Measurements from ENCODE around the gene SKP1. TPM values are rescaled to one million over a fixed set of nuclear protein-coding genes. Genes with fewer than 3 reads are reported as not detected.

The SKP1 gene
- polyA plus RNA-seq, 1 of the 3 experiments (the other 2 are of a cell fraction): 407 TPM

- no peak for DNase-seq
- H3K9ac ChIP-seq: no peak overlapping the region
- ChIA-PET POLR2A (no interaction called here), CTCF (interaction anchor here (1.1 to 11.5 kb wide), 2 partner anchors 19 to 81 kb away, joined by 3 to 152 read pairs; no protein-coding TSS in a partner anchor)
- H3K4me3 ChIP-seq (ENCODE audit: low read depth in 2 of 2, low read length in 1 of 2): no peak overlapping the region
- H4K20me1 ChIP-seq (ENCODE audit: insufficient read depth): peaks cover 7% of the 10 kb centered on the region
- TF ChIP-seq ELF1 (IDR thresholded peaks at IDR 0.05) (no peak), FOXJ3 (CRISPR knock-in tag; IDR thresholded peaks at IDR 0.05) (no peak), USF1 (IDR thresholded peaks at IDR 0.05; ENCODE audit: borderline replicate concordance, low read depth) (no peak), TEAD4 (IDR thresholded peaks at IDR 0.05; ENCODE audit: borderline replicate concordance, insufficient read depth) (no peak), GATA2 (CRISPR knock-in tag; IDR thresholded peaks at IDR 0.05) (no peak), RXRA (IDR thresholded peaks at IDR 0.05; ENCODE audit: borderline replicate concordance, low read depth) (no peak), NFIC (IDR thresholded peaks at IDR 0.05; ENCODE audit: borderline replicate concordance) (no peak), RFX5 (IDR thresholded peaks at IDR 0.05; ENCODE audit: low read length) (no peak), GABPA (IDR thresholded peaks at IDR 0.05; ENCODE audit: low read depth) (no peak), JUND (IDR thresholded peaks at IDR 0.05) (no peak), YY1 (IDR thresholded peaks at IDR 0.05; ENCODE audit: low read depth) (no peak), POLR2AphosphoS5 (IDR thresholded peaks at IDR 0.05; ENCODE audit: low read depth, low read length) (no peak), FOXM1 (IDR thresholded peaks at IDR 0.05; ENCODE audit: low read depth) (no peak), MXI1 (IDR thresholded peaks at IDR 0.05; ENCODE audit: low read depth, low read length) (no peak), SMC3 (IDR thresholded peaks at IDR 0.05; ENCODE audit: low read depth, low read length) (no peak), TAF1 (IDR thresholded peaks at IDR 0.05; ENCODE audit: borderline replicate concordance, low read depth, low read length) (no peak), CTCF (IDR thresholded peaks at IDR 0.05) (no peak)
- TF ChIP-seq, protein P1, sequence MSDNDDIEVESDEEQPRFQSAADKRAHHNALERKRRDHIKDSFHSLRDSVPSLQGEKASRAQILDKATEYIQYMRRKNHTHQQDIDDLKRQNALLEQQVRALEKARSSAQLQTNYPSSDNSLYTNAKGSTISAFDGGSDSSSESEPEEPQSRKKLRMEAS (IDR thresholded peaks at IDR 0.05; ENCODE audit: low read depth): no peak
- TF ChIP-seq, protein P2, sequence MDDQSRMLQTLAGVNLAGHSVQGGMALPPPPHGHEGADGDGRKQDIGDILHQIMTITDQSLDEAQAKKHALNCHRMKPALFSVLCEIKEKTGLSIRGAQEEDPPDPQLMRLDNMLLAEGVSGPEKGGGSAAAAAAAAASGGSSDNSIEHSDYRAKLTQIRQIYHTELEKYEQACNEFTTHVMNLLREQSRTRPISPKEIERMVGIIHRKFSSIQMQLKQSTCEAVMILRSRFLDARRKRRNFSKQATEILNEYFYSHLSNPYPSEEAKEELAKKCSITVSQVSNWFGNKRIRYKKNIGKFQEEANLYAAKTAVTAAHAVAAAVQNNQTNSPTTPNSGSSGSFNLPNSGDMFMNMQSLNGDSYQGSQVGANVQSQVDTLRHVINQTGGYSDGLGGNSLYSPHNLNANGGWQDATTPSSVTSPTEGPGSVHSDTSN (IDR thresholded peaks at IDR 0.05): no peak
- H3K27ac ChIP-seq (ENCODE audit: low read depth in 2 of 2, low read length in 1 of 2): no peak overlapping the region
- no peak overlapping the region for H3K4me2 ChIP-seq
- peaks cover 0 to 2% of the 10 kb centered on the region in 2 experiments for H3K36me3 ChIP-seq (replicated peaks in 1 of 2; ENCODE audit: control insufficient read depth in 1 of 2, insufficient read depth in 2 of 2, low read length in 1 of 2)
- H3F3A ChIP-seq (replicated peaks; ENCODE audit: insufficient read depth): peaks cover 10% of the 10 kb centered on the region
- 96% methylated on average over 14 of the region's 17 CpGs for WGBS (ENCODE audit: low lambda C conversion rate)
- H3K79me2 ChIP-seq (ENCODE audit: insufficient read depth): no peaks in the 10 kb centered on the region
- no peaks in the 10 kb centered on the region for H3K9me3 ChIP-seq
- H2AFZ ChIP-seq (ENCODE audit: low read depth): no peak overlapping the region
- H3K9me2 ChIP-seq: no peaks in the 10 kb centered on the region
- H3K27me3 ChIP-seq (ENCODE audit: insufficient read depth): no peaks in the 10 kb centered on the region
- H3K4me1 ChIP-seq (ENCODE audit: control insufficient read depth in 1 of 2, insufficient read depth in 2 of 2, low read depth in 1 of 2, low read length in 1 of 2): peaks cover 10 to 64% of the 10 kb centered on the region in 2 experiments
These were observed 56.2 kb downstream of the SKP1 start for GRCh38 chr5:134120386-134121138.
